CD14-positive monocyte (primary cell): Measurements from ENCODE around the gene LY6G5B. TPM values are rescaled to one million over a fixed set of nuclear protein-coding genes. Genes with fewer than 3 reads are reported as not detected.
A peak's percentile ranks its signal among the peaks of the same experiment; 100 is the strongest.

Experiments
- DNase-seq, 3 donors: peaks; one replicate each; pipeline ENCODE4 v3.0.0-alpha.2; 2011 to 2022
- H2AFZ ChIP-seq: 2 replicates; pipeline ENCODE4 v1.6.0; 2012; ENCODE audit warnings: mild to moderate bottlenecking, low read depth, low read length, inconsistent platforms; ENCODE audit not compliant: insufficient read depth, poor library complexity, severe bottlenecking
- H3K27ac ChIP-seq, 2 donors: 1 replicate in 1 of 2; 2 replicates in 1 of 2; pipeline ENCODE4 v1.5.1; 2012 to 2013; ENCODE audit warnings: low read length in 2 of 2, control low read depth in 1 of 2, inconsistent platforms in 1 of 2, low read depth in 1 of 2, mild to moderate bottlenecking in 1 of 2
- H3K27me3 ChIP-seq, 2 donors: one replicate each; pipeline versions ENCODE4 v1.6.0 to v1.6.1; 2011 to 2013; ENCODE audit warnings: low read length in 2 of 2; ENCODE audit not compliant: control insufficient read depth in 2 of 2, insufficient read depth in 2 of 2
- H3K36me3 ChIP-seq, 2 donors: replicated peaks in 1 of 2; 1 replicate in 1 of 2; 2 replicates in 1 of 2; pipeline versions ENCODE4 v1.5.1 to v1.6.1; 2012 to 2013; ENCODE audit warnings: low read length in 2 of 2, control low read depth in 1 of 2, inconsistent platforms in 1 of 2, mild to moderate bottlenecking in 1 of 2; ENCODE audit not compliant: insufficient read depth in 2 of 2, control insufficient read depth in 1 of 2
- H3K4me1 ChIP-seq, 2 donors: 1 replicate in 1 of 2; 2 replicates in 1 of 2; pipeline versions ENCODE4 v1.5.1 to v1.6.1; 2012 to 2013; ENCODE audit warnings: low read length in 2 of 2, control low read depth in 1 of 2, inconsistent platforms in 1 of 2, mild to moderate bottlenecking in 1 of 2, moderate library complexity in 1 of 2; ENCODE audit not compliant: insufficient read depth in 2 of 2, control insufficient read depth in 1 of 2
- H3K4me2 ChIP-seq: replicated peaks from 2 replicates; pipeline ENCODE3; 2012; ENCODE audit warnings: low read length, moderate library complexity, mild to moderate bottlenecking; ENCODE audit not compliant: poor library complexity, severe bottlenecking; ENCODE audit errors: extremely low read depth
- H3K4me3 ChIP-seq, 3 experiments: fragments of 200-600 bp in 1 of 3; sonication (generic) in 1 of 3; replicated peaks in 1 of 3; 1 replicate in 2 of 3; 2 replicates in 1 of 3; pipeline ENCODE4 v1.5.1; 2011 to 2013; ENCODE audit warnings: low read length in 3 of 3, mild to moderate bottlenecking in 3 of 3, control low read depth in 2 of 3, low read depth in 2 of 3, inconsistent platforms in 1 of 3, moderate library complexity in 1 of 3
- H3K79me2 ChIP-seq: 2 replicates; pipeline ENCODE4 v1.6.0; 2012; ENCODE audit warnings: mild to moderate bottlenecking, control low read depth, inconsistent platforms, low read length, moderate library complexity; ENCODE audit not compliant: insufficient read depth
- H3K9ac ChIP-seq: 2 replicates; pipeline ENCODE4 v1.6.0; 2017; ENCODE audit warnings: low read length, mild to moderate bottlenecking; ENCODE audit not compliant: insufficient read depth, poor library complexity, severe bottlenecking
- H3K9me3 ChIP-seq, 2 donors: replicated peaks in 1 of 2; 1 replicate in 1 of 2; 2 replicates in 1 of 2; pipeline versions ENCODE4 v1.5.1 to v1.6.1; 2012 to 2013; ENCODE audit warnings: low read length in 2 of 2, control low read depth in 1 of 2; ENCODE audit not compliant: control insufficient read depth in 1 of 2, insufficient read depth in 1 of 2
- H4K20me1 ChIP-seq: 2 replicates; pipeline ENCODE4 v1.6.0; 2012; ENCODE audit warnings: mild to moderate bottlenecking, low read length, control low read depth, moderate library complexity; ENCODE audit not compliant: insufficient read depth
- H3K27ac Mint-ChIP-seq, 7 donors: one replicate each; pipeline ENCODE4 v1.8.0; 2020; ENCODE audit warnings: mild to moderate bottlenecking in 7 of 7, mixed read lengths in 7 of 7, moderate library complexity in 6 of 7, inconsistent platforms in 2 of 7
- H3K27me3 Mint-ChIP-seq, 3 donors: one replicate each; pipeline ENCODE4 v1.8.0; 2021 to 2022; ENCODE audit warnings: low read depth in 3 of 3, mild to moderate bottlenecking in 3 of 3, mixed read lengths in 3 of 3, moderate library complexity in 3 of 3, inconsistent platforms in 1 of 3
- H3K36me3 Mint-ChIP-seq, 2 donors: one replicate each; pipeline ENCODE4 v1.8.0; 2020; ENCODE audit warnings: mixed read lengths in 2 of 2, inconsistent platforms in 1 of 2, mild to moderate bottlenecking in 1 of 2
- H3K4me1 Mint-ChIP-seq: one replicate; pipeline ENCODE4 v1.8.0; 2020; ENCODE audit warnings: mild to moderate bottlenecking, mixed read lengths
- H3K4me3 Mint-ChIP-seq, 2 donors: one replicate each; pipeline ENCODE4 v1.8.0; 2020; ENCODE audit warnings: mild to moderate bottlenecking in 2 of 2, mixed read lengths in 2 of 2, moderate library complexity in 1 of 2
- H3K9me3 Mint-ChIP-seq, 7 donors: one replicate each; pipeline ENCODE4 v1.8.0; 2020 to 2022; ENCODE audit warnings: mixed read lengths in 7 of 7, mild to moderate bottlenecking in 6 of 7, moderate library complexity in 6 of 7, inconsistent platforms in 2 of 7
- WGBS: methylation state at CpG from one replicate; pipeline ENCODE4 v1.1.5; 2013; ENCODE audit warnings: missing lambda C conversion rate; ENCODE audit not compliant: insufficient coverage; 5-methylcytosine and 5-hydroxymethylcytosine counted together
- intact Hi-C, 2 donors: fragments of 100-400 bp; cut with micrococcal nuclease; formaldehyde crosslinking; loops; one replicate each; pipeline versions ENCODE4 v1.15.0 to v1.15.1; 2023
- polyA plus RNA-seq, 3 donors: library from polyadenylated mRNA; depleted of rRNA in 1 of 3; unstranded in 2 of 3; stranded (reverse) in 1 of 3; fragments of 300-500 nt in 2 of 3; fragments of >200 nt in 1 of 3; fragmentation: Illumina TruSeq in 2 of 3; gene quantifications; 1 replicate in 2 of 3; 2 replicates in 1 of 3; pipeline ENCODE4 v1.2.3, GENCODE V29; 2012 to 2021
- TF ChIP-seq, protein P1 (sequence below): fragments of 200-600 bp; IDR thresholded peaks from one replicate; pipeline ENCODE4 v1.8.0; 2022; ENCODE audit warnings: antibody characterized with exemption, mild to moderate bottlenecking

LY6G5B gene
- polyA plus RNA-seq, 3 donors, result 0.17 to 55.1 TPM; not detected in 1

DNA sequence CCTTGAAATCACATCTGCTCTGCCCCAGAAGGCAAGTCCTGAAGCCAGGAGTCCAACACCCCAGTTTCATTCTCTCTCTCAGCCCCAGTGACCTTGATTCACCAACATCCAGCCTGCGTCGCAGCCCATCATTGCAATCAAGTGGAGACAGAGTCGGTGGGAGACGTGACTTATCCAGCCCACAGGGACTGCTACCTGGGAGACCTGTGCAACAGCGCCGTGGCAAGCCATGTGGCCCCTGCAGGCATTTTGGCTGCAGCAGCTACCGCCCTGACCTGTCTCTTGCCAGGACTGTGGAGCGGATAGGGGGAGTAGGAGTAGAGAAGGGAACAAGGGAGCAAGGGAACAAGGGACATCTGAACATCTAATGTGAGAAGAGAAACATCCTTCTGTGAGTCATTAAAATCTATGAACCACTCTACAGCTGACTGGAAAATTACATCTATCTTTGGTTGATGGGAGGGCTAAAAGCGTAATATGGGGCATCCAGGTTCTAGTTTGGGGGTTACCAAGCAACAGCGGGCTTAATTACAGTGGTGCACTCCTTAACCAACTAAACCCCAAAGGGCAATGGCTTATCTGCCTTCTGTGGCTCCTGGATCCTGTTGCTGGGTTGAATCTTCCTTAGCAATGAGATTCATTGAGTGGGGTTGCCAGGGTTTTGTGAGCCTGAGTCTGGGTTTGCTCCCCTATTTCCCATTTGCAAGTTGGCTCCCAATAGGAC, 47.9 kb downstream of the LY6G5B start:
- H3K79me2 ChIP-seq, result no peaks in the 10 kb centered on the region
- H3K9me3 ChIP-seq, result no peaks in the 10 kb centered on the region
- H3K4me3 Mint-ChIP-seq, result no peak overlapping the region
- H3K27me3 Mint-ChIP-seq, result peaks cover 5 to 7% (median 5%) of the 10 kb centered on the region in 3 donors
- no peak overlapping the region for H3K4me2 ChIP-seq
- H3K4me3 ChIP-seq, result no peak overlapping the region
- no peaks in the 10 kb centered on the region for H4K20me1 ChIP-seq
- H3K27ac ChIP-seq, result no peak overlapping the region
- intact Hi-C loops, result no loop called here
- no peak overlapping the region for H2AFZ ChIP-seq
- H3K36me3 ChIP-seq, result no peaks in the 10 kb centered on the region
- peak overlapping the region in 1 of 7 donors; percentile 65 for H3K27ac Mint-ChIP-seq
- H3K36me3 Mint-ChIP-seq, result peaks cover 0 to 1% of the 10 kb centered on the region in 2 donors
- H3K9me3 Mint-ChIP-seq, result peaks cover 0 to 1% (median 0%) of the 10 kb centered on the region in 7 donors
- TF ChIP-seq, protein P1, sequence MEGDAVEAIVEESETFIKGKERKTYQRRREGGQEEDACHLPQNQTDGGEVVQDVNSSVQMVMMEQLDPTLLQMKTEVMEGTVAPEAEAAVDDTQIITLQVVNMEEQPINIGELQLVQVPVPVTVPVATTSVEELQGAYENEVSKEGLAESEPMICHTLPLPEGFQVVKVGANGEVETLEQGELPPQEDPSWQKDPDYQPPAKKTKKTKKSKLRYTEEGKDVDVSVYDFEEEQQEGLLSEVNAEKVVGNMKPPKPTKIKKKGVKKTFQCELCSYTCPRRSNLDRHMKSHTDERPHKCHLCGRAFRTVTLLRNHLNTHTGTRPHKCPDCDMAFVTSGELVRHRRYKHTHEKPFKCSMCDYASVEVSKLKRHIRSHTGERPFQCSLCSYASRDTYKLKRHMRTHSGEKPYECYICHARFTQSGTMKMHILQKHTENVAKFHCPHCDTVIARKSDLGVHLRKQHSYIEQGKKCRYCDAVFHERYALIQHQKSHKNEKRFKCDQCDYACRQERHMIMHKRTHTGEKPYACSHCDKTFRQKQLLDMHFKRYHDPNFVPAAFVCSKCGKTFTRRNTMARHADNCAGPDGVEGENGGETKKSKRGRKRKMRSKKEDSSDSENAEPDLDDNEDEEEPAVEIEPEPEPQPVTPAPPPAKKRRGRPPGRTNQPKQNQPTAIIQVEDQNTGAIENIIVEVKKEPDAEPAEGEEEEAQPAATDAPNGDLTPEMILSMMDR, result no peak
- H3K4me1 ChIP-seq, result no peaks in the 10 kb centered on the region
- H3K9ac ChIP-seq, result no peak overlapping the region
- no peak for DNase-seq
- 94% methylated on average over 6 of the region's 10 CpGs for WGBS
- H3K4me1 Mint-ChIP-seq, result peaks cover under 1% of the 10 kb centered on the region
- no peaks in the 10 kb centered on the region for H3K27me3 ChIP-seq

DNA sequence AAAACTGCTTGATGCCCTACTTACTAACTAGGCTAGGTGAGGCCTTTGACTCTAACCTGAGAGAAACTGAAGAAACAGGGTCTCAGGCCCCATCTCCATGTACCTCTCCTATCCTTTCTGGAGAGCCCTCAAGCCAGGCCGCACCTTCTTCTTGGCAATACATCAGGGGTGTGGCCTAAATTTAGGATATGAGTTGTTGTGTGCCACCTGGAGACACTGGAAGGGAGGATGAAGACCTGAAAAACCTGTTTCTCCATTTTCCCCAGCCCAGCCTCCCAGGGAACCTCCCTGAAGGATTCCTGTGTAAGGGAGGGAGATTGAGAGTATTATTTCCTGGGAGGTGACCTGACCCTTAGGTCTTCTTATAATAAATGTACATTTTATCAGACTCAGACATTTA, 48.5 kb downstream of the LY6G5B start:
- Histone ChIP-seq H3K27me3 (no peaks in the 10 kb centered on the region), H3K4me1 (no peaks in the 10 kb centered on the region), H2AFZ (no peak overlapping the region), H3K27ac (no peak overlapping the region), H4K20me1 (no peaks in the 10 kb centered on the region), H3K79me2 (no peaks in the 10 kb centered on the region), H3K9ac (no peak overlapping the region), H3K4me3 (no peak overlapping the region), H3K36me3 (no peaks in the 10 kb centered on the region), H3K9me3 (no peaks in the 10 kb centered on the region), H3K4me2 (no peak overlapping the region)
- no peak overlapping the region for H3K27ac Mint-ChIP-seq
- peaks cover 2% of the 10 kb centered on the region for H3K4me1 Mint-ChIP-seq
- DNase-seq, result no peak
- intact Hi-C loops, result no loop called here
- H3K27me3 Mint-ChIP-seq, result peaks cover 5 to 10% (median 6%) of the 10 kb centered on the region in 3 donors
- TF ChIP-seq, protein P1, result no peak
- H3K36me3 Mint-ChIP-seq, result peaks cover 0 to 1% of the 10 kb centered on the region in 2 donors
- no peak overlapping the region for H3K4me3 Mint-ChIP-seq
- WGBS, result no CpG with 5 or more reads among the region's 1 CpG
- no peaks in the 10 kb centered on the region for H3K9me3 Mint-ChIP-seq
